GM21737 (cell line): ENCODE measurements around the gene RHEX.
A peak's percentile ranks its signal among the peaks of the same experiment; 100 is the strongest.
"Not testable (repeated sequence)": the region's sequence is repeated elsewhere in the genome, so short reads cannot be mapped to it uniquely, and the experiment has no call there.

Source experiments
- ATAC-seq: cut with Tn5 transposase; IDR thresholded peaks from one replicate; pipeline ENCODE4 v1.9.1; 2021; ENCODE audit warnings: mild to moderate bottlenecking, moderate library complexity; ENCODE audit not compliant: unreplicated experiment

The RHEX gene

GRCh38 chr1:206058289-206058926, 5.4 kb downstream of the RHEX start:
- ATAC-seq, result not testable (repeated sequence)

GRCh38 chr1:206058927-206059292, 5.9 kb downstream of the RHEX start:
- no peak for ATAC-seq

GRCh38 chr1:206059355-206059915, 6.5 kb downstream of the RHEX start:
- no peak for ATAC-seq

GRCh38 chr1:206060844-206061243, 7.9 kb downstream of the RHEX start:
- no peak for ATAC-seq

GRCh38 chr1:206062464-206062863, 9.5 kb downstream of the RHEX start:
- no peak for ATAC-seq

GRCh38 chr1:206064001-206064400, 11.0 kb downstream of the RHEX start:
- ATAC-seq, result not testable (repeated sequence)

GRCh38 chr1:206064501-206064900, 11.5 kb downstream of the RHEX start:
- not testable (repeated sequence) for ATAC-seq

- ATAC-seq, result no peak
These were observed 12.7 kb downstream of the RHEX start for GRCh38 chr1:206065547-206066145.

GRCh38 chr1:206066479-206067171, 13.7 kb downstream of the RHEX start:
- ATAC-seq, result peak; percentile 78

- ATAC-seq, result no peak
These were observed 14.7 kb downstream of the RHEX start for GRCh38 chr1:206067486-206068227.

- ATAC-seq, result no peak
These were observed 15.3 kb downstream of the RHEX start for GRCh38 chr1:206068314-206068713.

- ATAC-seq, result no peak
These were observed 17.8 kb downstream of the RHEX start for GRCh38 chr1:206070627-206071304.

GRCh38 chr1:206074839-206075238, 21.9 kb downstream of the RHEX start:
- ATAC-seq, result no peak

- ATAC-seq, result no peak
These were observed 23.1 kb downstream of the RHEX start for GRCh38 chr1:206075786-206076755.

GRCh38 chr1:206079135-206079534, 26.2 kb downstream of the RHEX start:
- ATAC-seq, result no peak

- ATAC-seq, result no peak
These were observed 27.2 kb downstream of the RHEX start for GRCh38 chr1:206080026-206080820.

GRCh38 chr1:206081856-206082255, 28.9 kb downstream of the RHEX start:
- no peak for ATAC-seq

- ATAC-seq, result no peak
These were observed 30.1 kb downstream of the RHEX start for GRCh38 chr1:206082831-206083695.
